Right atrium auricular region (tissue), 2 donors: ENCODE data around the gene ACTL7A. TPM values are rescaled to one million over a fixed set of nuclear protein-coding genes. Genes with fewer than 3 reads are reported as not detected.
"Not testable (repeated sequence)": the region's sequence is repeated elsewhere in the genome, so short reads cannot be mapped to it uniquely, and the experiment has no call there.

Source experiments
- DNase-seq: peaks from one replicate; pipeline ENCODE4 v3.0.0-alpha.2; 2019; ENCODE audit warnings: low spot score
- H3K27ac ChIP-seq, 2 donors: fragments of 200-600 bp; sonication (generic); 1 replicate in 1 of 2; 2 replicates in 1 of 2; pipeline ENCODE4 v1.5.1; 2016 to 2019
- H3K27me3 ChIP-seq, 2 donors: fragments of 200-600 bp; sonication (generic); one replicate each; pipeline versions ENCODE4 v1.5.1 to v1.6.0; 2017 to 2019
- H3K36me3 ChIP-seq: fragments of 200-600 bp; sonication (generic); one replicate; pipeline ENCODE4 v1.5.1; 2016
- H3K4me1 ChIP-seq, 2 donors: fragments of 200-600 bp; sonication (generic); one replicate each; pipeline versions ENCODE4 v1.5.1 to v1.6.0; 2017 to 2019
- H3K4me3 ChIP-seq, 2 donors: fragments of 200-600 bp; sonication (generic); 1 replicate in 1 of 2; 2 replicates in 1 of 2; pipeline ENCODE4 v1.5.1; 2017 to 2019; ENCODE audit warnings: mild to moderate bottlenecking in 1 of 2, moderate library complexity in 1 of 2
- H3K9me3 ChIP-seq, 2 donors: fragments of 200-600 bp; sonication (generic); one replicate each; pipeline ENCODE4 v1.5.1; 2019
- CTCF ChIP-seq, 2 donors: fragments of 200-600 bp; sonication (generic); IDR thresholded peaks; one replicate each; pipeline ENCODE4 v1.5.1; 2019; ENCODE audit warnings: antibody characterized with exemption in 2 of 2
- total RNA-seq, 2 donors: library from RNA; depleted of rRNA; stranded (reverse); fragments of >200 nt; gene quantifications; one replicate each; pipeline ENCODE4 v1.1.0, GENCODE V29; 2016

Gene ACTL7A
- total RNA-seq, 2 donors from 2014 or later, result not detected

GRCh38 chr9:108835831-108836230, 26.2 kb upstream of the ACTL7A start:
- Histone ChIP-seq H3K4me1 (no peaks in the 10 kb centered on the region), H3K27ac (no peak overlapping the region), H3K27me3 (no peaks in the 10 kb centered on the region), H3K4me3 (no peak overlapping the region), H3K9me3 (no peaks in the 10 kb centered on the region), H3K36me3 (no peaks in the 10 kb centered on the region)
- DNase-seq, result no peak
- no peak for TF ChIP-seq CTCF (IDR thresholded peaks at IDR 0.05)

- no peak overlapping the region for H3K27ac ChIP-seq
- no peak for DNase-seq
- H3K4me1 ChIP-seq, result no peaks in the 10 kb centered on the region
- no peaks in the 10 kb centered on the region for H3K9me3 ChIP-seq
- H3K36me3 ChIP-seq, result no peaks in the 10 kb centered on the region
- no peak for TF ChIP-seq CTCF (IDR thresholded peaks at IDR 0.05)
- no peak overlapping the region for H3K4me3 ChIP-seq
- no peaks in the 10 kb centered on the region for H3K27me3 ChIP-seq
These were observed 25.7 kb upstream of the ACTL7A start for GRCh38 chr9:108836319-108836718.

- no peaks in the 10 kb centered on the region for H3K4me1 ChIP-seq
- H3K9me3 ChIP-seq, result no peaks in the 10 kb centered on the region
- DNase-seq, result no peak
- H3K27me3 ChIP-seq, result no peaks in the 10 kb centered on the region
- H3K4me3 ChIP-seq, result no peak overlapping the region
- no peak for TF ChIP-seq CTCF (IDR thresholded peaks at IDR 0.05)
- no peak overlapping the region for H3K27ac ChIP-seq
- no peaks in the 10 kb centered on the region for H3K36me3 ChIP-seq
These were observed 25.3 kb upstream of the ACTL7A start for GRCh38 chr9:108836781-108837180.

- no peak for TF ChIP-seq CTCF (IDR thresholded peaks at IDR 0.05)
- Histone ChIP-seq H3K9me3 (no peaks in the 10 kb centered on the region), H3K4me1 (no peaks in the 10 kb centered on the region), H3K27me3 (no peaks in the 10 kb centered on the region), H3K27ac (no peak overlapping the region), H3K4me3 (no peak overlapping the region), H3K36me3 (no peaks in the 10 kb centered on the region)
- no peak for DNase-seq
These were observed 24.5 kb upstream of the ACTL7A start for GRCh38 chr9:108837530-108837929.

GRCh38 chr9:108838017-108838416, 24.0 kb upstream of the ACTL7A start:
- Histone ChIP-seq H3K36me3 (no peaks in the 10 kb centered on the region), H3K27me3 (no peaks in the 10 kb centered on the region), H3K4me1 (no peaks in the 10 kb centered on the region), H3K27ac (no peak overlapping the region), H3K4me3 (no peak overlapping the region), H3K9me3 (no peaks in the 10 kb centered on the region)
- no peak for TF ChIP-seq CTCF (IDR thresholded peaks at IDR 0.05)
- no peak for DNase-seq

GRCh38 chr9:108839561-108839960, 22.5 kb upstream of the ACTL7A start:
- H3K27me3 ChIP-seq, H3K36me3 ChIP-seq, H3K27ac ChIP-seq, H3K4me1 ChIP-seq, DNase-seq, H3K9me3 ChIP-seq, H3K4me3 ChIP-seq: not testable (repeated sequence)
